BJ (cell line): ENCODE data around the gene PALM3. TPM values are rescaled to one million over a fixed set of nuclear protein-coding genes. Genes with fewer than 3 reads are reported as not detected.

Source experiments
- CTCF ChIA-PET: fragments of 350-600 bp; formaldehyde crosslinking; extraction: SDS; loops from one replicate; lab custom pipeline; 2021; ENCODE audit warnings: antibody characterized with exemption, inconsistent platforms; lab: Yijun Ruan, JAX
- POLR2A ChIA-PET: fragments of 300-600 bp; sonication (Branson Sonifier 250); formaldehyde crosslinking; extraction: SDS; loops from one replicate; lab custom pipeline; 2021; ENCODE audit warnings: antibody characterized with exemption; lab: Charles Lee
- DNase-seq: peaks from one replicate; pipeline ENCODE4 v3.0.0-alpha.2; 2011; ENCODE audit warnings: low read depth
- H3K27me3 ChIP-seq: 2 replicates; pipeline ENCODE4 v1.6.0; 2011; ENCODE audit warnings: low read length; ENCODE audit not compliant: control insufficient read depth, insufficient read depth
- H3K36me3 ChIP-seq: 2 replicates; pipeline ENCODE4 v1.5.1; 2011; ENCODE audit warnings: low read length; ENCODE audit not compliant: control insufficient read depth, insufficient read depth
- H3K4me3 ChIP-seq: 2 replicates; pipeline ENCODE4 v1.5.1; 2011; ENCODE audit warnings: low read depth, mild to moderate bottlenecking, control low read depth, low read length
- polyA minus RNA-seq: library from RNA; depleted of rRNA, polyadenylated mRNA; stranded (reverse); fragments of >200 nt; gene quantifications from 2 replicates; pipeline ENCODE4 v1.2.3, GENCODE V29; 2011; rRNA and poly(A)+ RNA removed
- polyA plus RNA-seq: library from polyadenylated mRNA; depleted of rRNA; stranded (reverse); fragments of >200 nt; gene quantifications from 2 replicates; pipeline ENCODE4 v1.2.3, GENCODE V29; 2011; rRNA removed
- TF ChIP-seq, protein P1 (sequence below): IDR thresholded peaks from 2 replicates; pipeline ENCODE4 v1.5.1; 2011; ENCODE audit warnings: low read depth, mild to moderate bottlenecking, control low read depth, inconsistent platforms, low read length, moderate library complexity; ENCODE audit not compliant: insufficient read depth

Gene PALM3
- polyA plus RNA-seq: 0.15 and 0.17 TPM in 2 replicates
- 0.14 TPM in 1 of 2 replicates, not detected in the other for polyA minus RNA-seq

GRCh38 chr19:14061751-14062557 is at the start of gene PALM3:
Gene PALM3 (minus strand): TSS chr19:14062076. CDS start chr19:14061980, 96 bp downstream.
- CTCF ChIA-PET: interaction anchor here (1.3 to 8.7 kb wide), 5 partner anchors 9 to 53 kb away, joined by 4 to 115 read pairs (median 5); partner anchors contain the start of genes IL27RA and MISP3
- no peak within 1 kb of the TSS for H3K4me3 ChIP-seq
- no peak for DNase-seq
- H3K27me3 ChIP-seq: peaks cover 8% of the 10 kb centered on the region; the same call in 1 of the 2 replicates
- POLR2A ChIA-PET: no interaction called here
- H3K36me3 ChIP-seq: no peaks in the 10 kb centered on the region
- TF ChIP-seq, protein P1, sequence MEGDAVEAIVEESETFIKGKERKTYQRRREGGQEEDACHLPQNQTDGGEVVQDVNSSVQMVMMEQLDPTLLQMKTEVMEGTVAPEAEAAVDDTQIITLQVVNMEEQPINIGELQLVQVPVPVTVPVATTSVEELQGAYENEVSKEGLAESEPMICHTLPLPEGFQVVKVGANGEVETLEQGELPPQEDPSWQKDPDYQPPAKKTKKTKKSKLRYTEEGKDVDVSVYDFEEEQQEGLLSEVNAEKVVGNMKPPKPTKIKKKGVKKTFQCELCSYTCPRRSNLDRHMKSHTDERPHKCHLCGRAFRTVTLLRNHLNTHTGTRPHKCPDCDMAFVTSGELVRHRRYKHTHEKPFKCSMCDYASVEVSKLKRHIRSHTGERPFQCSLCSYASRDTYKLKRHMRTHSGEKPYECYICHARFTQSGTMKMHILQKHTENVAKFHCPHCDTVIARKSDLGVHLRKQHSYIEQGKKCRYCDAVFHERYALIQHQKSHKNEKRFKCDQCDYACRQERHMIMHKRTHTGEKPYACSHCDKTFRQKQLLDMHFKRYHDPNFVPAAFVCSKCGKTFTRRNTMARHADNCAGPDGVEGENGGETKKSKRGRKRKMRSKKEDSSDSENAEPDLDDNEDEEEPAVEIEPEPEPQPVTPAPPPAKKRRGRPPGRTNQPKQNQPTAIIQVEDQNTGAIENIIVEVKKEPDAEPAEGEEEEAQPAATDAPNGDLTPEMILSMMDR: no peak

DNA sequence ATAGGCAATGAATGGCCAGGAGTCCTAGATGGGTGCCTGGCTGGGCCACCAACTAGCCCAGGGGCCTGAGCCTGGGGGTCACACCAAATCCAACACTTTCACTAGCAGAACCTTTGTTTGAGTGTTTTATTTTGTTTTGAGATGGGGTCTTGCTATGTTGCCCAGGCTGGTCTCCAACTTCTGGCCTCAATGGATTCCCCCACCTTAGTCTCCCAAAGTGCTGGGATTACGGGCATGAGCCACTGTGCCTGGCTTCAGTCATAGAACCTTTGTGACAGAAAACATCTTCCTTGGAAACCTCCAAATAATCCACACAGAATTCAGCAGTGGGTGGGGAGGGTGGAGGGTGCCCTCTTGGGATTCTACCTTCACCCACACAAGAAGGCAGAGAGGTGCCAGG is 49.6 kb upstream of the PALM3 start:
- TF ChIP-seq, protein P1: no peak
- POLR2A ChIA-PET: interaction anchor here (0.6 kb wide), 1 partner anchor 384 kb away, joined by 6 read pairs; no protein-coding TSS in a partner anchor
- H3K27me3 ChIP-seq: no peaks in the 10 kb centered on the region
- H3K4me3 ChIP-seq: no peak overlapping the region
- DNase-seq: no peak
- CTCF ChIA-PET: interaction anchor here (1.0 to 1.3 kb wide), 3 partner anchors 8 to 25 kb away, joined by 3 to 4 read pairs (median 3); partner anchors contain the start of gene ASF1B
- 0 out of 2 replicates have a peak, but pooled peaks cover 1% of the 10 kb centered on the region for H3K36me3 ChIP-seq

GRCh38 chr19:14110650-14111049 is 48.8 kb upstream of the PALM3 start:
- TF ChIP-seq, protein P1: no peak
- Histone ChIP-seq H3K27me3 (no peaks in the 10 kb centered on the region), H3K4me3 (no peak overlapping the region), H3K36me3 (peaks cover 5% of the 10 kb centered on the region; the same call in 1 of the 2 replicates)
- DNase-seq: no peak
- ChIA-PET POLR2A (no interaction called here), CTCF (interaction anchor here (1.0 to 1.2 kb wide), 2 partner anchors 19 to 26 kb away, joined by 3 read pairs; no protein-coding TSS in a partner anchor)

DNA sequence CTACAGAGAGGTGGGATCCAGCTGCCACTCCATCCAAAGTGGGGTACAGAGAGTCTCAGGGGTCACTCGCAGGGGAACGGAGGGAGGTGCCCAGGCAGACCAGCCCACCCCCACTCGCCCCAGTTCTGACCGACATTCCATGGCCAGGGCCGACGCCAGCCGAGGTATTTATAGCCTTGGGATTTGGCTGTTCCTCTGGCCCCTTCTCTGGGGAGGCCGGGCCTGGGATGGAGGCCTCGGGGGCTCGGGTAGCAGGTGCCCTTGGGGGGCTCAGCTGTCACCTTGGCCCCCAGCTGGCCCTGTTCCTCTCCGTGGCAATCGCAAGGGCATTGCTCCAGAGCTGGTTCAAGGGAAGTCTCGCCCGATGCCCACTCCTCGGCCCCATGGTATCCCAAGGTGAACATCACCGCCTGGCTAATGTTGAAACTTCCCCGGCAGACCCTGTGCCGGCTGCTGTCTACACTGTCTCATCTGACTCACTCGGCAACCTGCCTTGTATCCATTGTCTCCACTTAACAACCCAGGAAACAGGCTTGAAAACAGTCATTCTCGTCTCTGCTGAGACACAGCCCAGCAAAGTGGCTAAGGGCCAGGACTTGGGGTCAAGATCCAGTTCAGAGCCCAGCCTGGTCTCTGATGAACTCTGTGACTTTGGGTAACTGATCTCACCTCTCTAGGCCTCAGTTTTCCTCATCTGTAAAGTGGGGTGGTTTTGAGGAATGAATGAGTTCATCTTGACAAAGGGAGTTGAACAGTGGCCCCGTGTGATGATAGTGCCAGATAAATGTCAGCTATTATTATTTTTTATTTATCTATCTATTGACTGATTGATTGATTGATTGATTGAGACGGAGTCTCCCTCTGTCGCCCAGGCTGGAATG is 45.9 kb upstream of the PALM3 start:
- ChIA-PET POLR2A (no interaction called here), CTCF (interaction anchor here (1.2 kb wide), 1 partner anchor 9 kb away, joined by 3 read pairs; no protein-coding TSS in a partner anchor)
- H3K4me3 ChIP-seq: no peak overlapping the region
- TF ChIP-seq, protein P1: no peak
- peaks cover 14% of the 10 kb centered on the region for H3K36me3 ChIP-seq
- DNase-seq: no peak
- H3K27me3 ChIP-seq: no peaks in the 10 kb centered on the region
